ENCODE measurements around the gene TAS2R16. TPM values are rescaled to one million over a fixed set of nuclear protein-coding genes. Genes with fewer than 3 reads are reported as not detected.

The TAS2R16 gene
- total and polyA plus RNA-seq, 2 of the 13 experiments (the other 11 are each of a cell fraction or from before 2014, with no cell fraction given): not detected

DNA sequence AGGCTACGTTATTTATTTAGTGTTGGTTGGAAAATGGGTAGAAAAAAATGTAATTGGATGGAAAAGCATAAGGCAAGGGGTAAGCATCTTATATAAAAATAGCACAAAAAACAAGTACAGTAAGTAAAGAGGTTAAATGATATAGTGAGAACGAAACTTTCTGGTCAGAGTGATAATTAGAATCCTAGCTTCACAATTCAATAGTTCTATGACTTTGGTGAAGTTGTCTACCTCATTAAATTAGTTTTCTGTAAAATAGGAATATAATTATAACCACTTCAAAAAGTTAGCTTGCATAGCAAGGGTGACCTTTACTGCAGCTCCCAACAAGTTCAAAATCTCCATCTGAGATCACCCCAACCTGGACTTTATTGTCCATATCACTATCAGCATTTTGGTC, 30.8 kb upstream of the TAS2R16 start:
- H3K79me2 ChIP-seq (ENCODE audit: insufficient read depth, low read length): no peaks in the 10 kb centered on the region
- in situ Hi-C loops (cut with HindIII; ENCODE audit: extremely low pct_ligation_motif_present, low pct_unique_long_range_greater_than_20kb): no loop called here
- DNase-seq (ENCODE audit: low spot score): no peak
- no peaks in the 10 kb centered on the region for H3K36me3 ChIP-seq (replicated peaks in 1 of 2; ENCODE audit: control insufficient read depth in 1 of 2, insufficient read depth in 2 of 2, low read length in 2 of 2)
- H2AFZ ChIP-seq (ENCODE audit: low read length): no peak overlapping the region
- H3K4me3 ChIP-seq (replicated peaks in 1 of 3; ENCODE audit: insufficient read depth in 1 of 3, low read depth in 2 of 3, low read length in 3 of 3): no peak overlapping the region
- ATAC-seq: no peak
- H4K20me1 ChIP-seq (ENCODE audit: insufficient read depth, low read length): no peaks in the 10 kb centered on the region
- no peak overlapping the region for H3K9ac ChIP-seq (ENCODE audit: insufficient read depth, low read depth, low read length)
- CTCF ChIA-PET (ENCODE audit: low intra/inter-chr PET ratio, low total read pairs): no interaction called here
- FAIRE-seq: no peak
- WGBS (ENCODE audit: low lambda C conversion rate): 0% methylated on average over 2 of the region's 2 CpGs
- no peak for TF ChIP-seq MIXL1 (CRISPR knock-in tag; IDR thresholded peaks at IDR 0.05)
- no peak for TF ChIP-seq CCDC6 (CRISPR knock-in tag; IDR thresholded peaks at IDR 0.05)
- TF ChIP-seq NRL (CRISPR knock-in tag; IDR thresholded peaks at IDR 0.05; ENCODE audit: borderline replicate concordance): no peak
- no peak for TF ChIP-seq SETDB1 (CRISPR knock-in tag; IDR thresholded peaks at IDR 0.05; ENCODE audit: borderline replicate concordance)
- no peak for TF ChIP-seq KMT2A (CRISPR knock-in tag; IDR thresholded peaks at IDR 0.05)
- TF ChIP-seq, protein P1, sequence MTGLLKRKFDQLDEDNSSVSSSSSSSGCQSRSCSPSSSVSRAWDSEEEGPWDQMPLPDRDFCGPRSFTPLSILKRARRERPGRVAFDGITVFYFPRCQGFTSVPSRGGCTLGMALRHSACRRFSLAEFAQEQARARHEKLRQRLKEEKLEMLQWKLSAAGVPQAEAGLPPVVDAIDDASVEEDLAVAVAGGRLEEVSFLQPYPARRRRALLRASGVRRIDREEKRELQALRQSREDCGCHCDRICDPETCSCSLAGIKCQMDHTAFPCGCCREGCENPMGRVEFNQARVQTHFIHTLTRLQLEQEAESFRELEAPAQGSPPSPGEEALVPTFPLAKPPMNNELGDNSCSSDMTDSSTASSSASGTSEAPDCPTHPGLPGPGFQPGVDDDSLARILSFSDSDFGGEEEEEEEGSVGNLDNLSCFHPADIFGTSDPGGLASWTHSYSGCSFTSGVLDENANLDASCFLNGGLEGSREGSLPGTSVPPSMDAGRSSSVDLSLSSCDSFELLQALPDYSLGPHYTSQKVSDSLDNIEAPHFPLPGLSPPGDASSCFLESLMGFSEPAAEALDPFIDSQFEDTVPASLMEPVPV (CRISPR knock-in tag; IDR thresholded peaks at IDR 0.05): no peak
- no peak for TF ChIP-seq ZSCAN21 (CRISPR knock-in tag; IDR thresholded peaks at IDR 0.05; ENCODE audit: borderline replicate concordance)
- no peak for TF ChIP-seq MYNN (CRISPR knock-in tag; IDR thresholded peaks at IDR 0.05; ENCODE audit: low read depth)
- TF ChIP-seq MTA1 (CRISPR knock-in tag; IDR thresholded peaks at IDR 0.05; ENCODE audit: borderline replicate concordance): no peak
- no peak for TF ChIP-seq ZNF775 (CRISPR knock-in tag; IDR thresholded peaks at IDR 0.05; ENCODE audit: borderline replicate concordance)
- TF ChIP-seq ZNF770 (CRISPR knock-in tag; IDR thresholded peaks at IDR 0.05): no peak
- TF ChIP-seq CCAR2 (optimal IDR thresholded peaks at IDR 0.05; ENCODE audit: low read depth, low read length): no peak
- TF ChIP-seq ATAD3A (CRISPR knock-in tag; IDR thresholded peaks at IDR 0.05): no peak
- TF ChIP-seq, protein P2, sequence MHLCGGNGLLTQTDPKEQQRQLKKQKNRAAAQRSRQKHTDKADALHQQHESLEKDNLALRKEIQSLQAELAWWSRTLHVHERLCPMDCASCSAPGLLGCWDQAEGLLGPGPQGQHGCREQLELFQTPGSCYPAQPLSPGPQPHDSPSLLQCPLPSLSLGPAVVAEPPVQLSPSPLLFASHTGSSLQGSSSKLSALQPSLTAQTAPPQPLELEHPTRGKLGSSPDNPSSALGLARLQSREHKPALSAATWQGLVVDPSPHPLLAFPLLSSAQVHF (CRISPR knock-in tag; IDR thresholded peaks at IDR 0.05): no peak
- TF ChIP-seq, protein P3, sequence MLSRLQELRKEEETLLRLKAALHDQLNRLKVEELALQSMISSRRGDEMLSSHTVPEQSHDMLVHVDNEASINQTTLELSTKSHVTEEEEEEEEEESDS (CRISPR knock-in tag; IDR thresholded peaks at IDR 0.05; ENCODE audit: borderline replicate concordance): no peak
- TF ChIP-seq BHLHE40 (IDR thresholded peaks at IDR 0.05; ENCODE audit: low read length): no peak
- TF ChIP-seq YY1 (IDR thresholded peaks at IDR 0.05; ENCODE audit: insufficient read depth, insufficient replicate concordance, low read depth, low read length): no peak
- no peaks in the 10 kb centered on the region for H3K4me1 ChIP-seq (ENCODE audit: insufficient read depth, low read length)
- no peaks in the 10 kb centered on the region for H3K9me3 ChIP-seq (ENCODE audit: low read length)
- H3K27ac ChIP-seq (ENCODE audit: extremely low read length, insufficient read depth, low read length): no peak overlapping the region
- no TSS peak for BruUV-seq (replicated peaks)
- POLR2A ChIA-PET: no interaction called here
- intact Hi-C loops (cut with micrococcal nuclease; ENCODE audit: unreplicated experiment): no loop called here
- H3K27me3 ChIP-seq (ENCODE audit: control insufficient read depth in 1 of 2, insufficient read depth in 2 of 2, low read length in 2 of 2): no peaks in the 10 kb centered on the region
- no peak overlapping the region for H3K4me2 ChIP-seq (ENCODE audit: low read depth, low read length)

Measured in HepG2 (cell line).